Lung (tissue), 12 donors: Measurements from ENCODE around the gene MAS1L. TPM values are rescaled to one million over a fixed set of nuclear protein-coding genes. Genes with fewer than 3 reads are reported as not detected.

Source experiments
- ATAC-seq: fragments of 200-7000 bp; cut with Tn5 transposase; one replicate; pipeline ENCODE4 v1.9.1; 2020; ENCODE audit warnings: moderate number of reproducible peaks; ENCODE audit not compliant: insufficient read depth, low FRiP score
- DNase-seq, 3 donors: peaks; one replicate each; pipeline ENCODE4 v3.0.0-alpha.2; 2013 to 2017
- H3K27ac ChIP-seq, 2 donors: one replicate each; pipeline ENCODE4 v1.5.1; 2013; ENCODE audit warnings: mild to moderate bottlenecking in 2 of 2, moderate library complexity in 2 of 2, control low read depth in 1 of 2, inconsistent platforms in 1 of 2, low read depth in 1 of 2, low read length in 1 of 2
- H3K27me3 ChIP-seq, 3 donors: one replicate each; pipeline ENCODE4 v1.5.1; 2013; ENCODE audit warnings: low read length in 2 of 3; ENCODE audit not compliant: control insufficient read depth in 3 of 3, insufficient read depth in 3 of 3
- H3K36me3 ChIP-seq, 4 donors: one replicate each; pipeline ENCODE4 v1.5.1; 2013; ENCODE audit warnings: low read length in 4 of 4, mild to moderate bottlenecking in 1 of 4, moderate library complexity in 1 of 4; ENCODE audit not compliant: control insufficient read depth in 4 of 4, insufficient read depth in 4 of 4
- H3K4me1 ChIP-seq, 5 donors: one replicate each; pipeline ENCODE4 v1.5.1; 2013; ENCODE audit warnings: low read length in 5 of 5, mild to moderate bottlenecking in 2 of 5, moderate library complexity in 1 of 5; ENCODE audit not compliant: control insufficient read depth in 5 of 5, insufficient read depth in 5 of 5
- H3K4me3 ChIP-seq: one replicate; pipeline ENCODE4 v1.5.1; 2013; ENCODE audit warnings: mild to moderate bottlenecking, control low read depth, moderate library complexity
- H3K9ac ChIP-seq, 2 donors: one replicate each; pipeline ENCODE4 v1.5.1; 2013; ENCODE audit warnings: low read length in 2 of 2, control low read depth in 1 of 2; ENCODE audit not compliant: insufficient read depth in 1 of 2
- H3K9me3 ChIP-seq, 4 donors: one replicate each; pipeline ENCODE4 v1.5.1; 2013; ENCODE audit warnings: low read length in 3 of 4, mild to moderate bottlenecking in 1 of 4, moderate library complexity in 1 of 4; ENCODE audit not compliant: control insufficient read depth in 4 of 4, insufficient read depth in 3 of 4
- WGBS, 2 donors: extraction: QIAGEN DNeasy Blood & Tissue Kit; methylation state at CpG; one replicate each; pipeline ENCODE4 v1.1.7; 2013; 5-methylcytosine and 5-hydroxymethylcytosine counted together
- polyA plus RNA-seq, 2 donors: library from polyadenylated mRNA; stranded (reverse); fragments of 200-250 nt; gene quantifications; one replicate each; pipeline ENCODE4 v1.2.1, GENCODE V29; 2013
- total RNA-seq, 2 donors: library from RNA; depleted of rRNA in 1 of 2; stranded (reverse); fragments of >200 nt in 1 of 2; gene quantifications; one replicate each; pipeline ENCODE4 v1.2.1, GENCODE V29; 2014 to 2021
- TF ChIP-seq, protein P1 (sequence below): IDR thresholded peaks from 2 replicates; pipeline ENCODE4 v1.5.1; 2012; ENCODE audit warnings: mild to moderate bottlenecking; ENCODE audit errors: control extremely low read depth, extremely low read depth
- donor health status: control.
- donor health status: control.
- donor health status: Bipolar disorder and iron deficiency.
- donor health status: healthy.
- donor health status: DM: yes; HTN: yes; CAD: no.

The MAS1L gene
- total and polyA plus RNA-seq, 4 donors = not detected

DNA sequence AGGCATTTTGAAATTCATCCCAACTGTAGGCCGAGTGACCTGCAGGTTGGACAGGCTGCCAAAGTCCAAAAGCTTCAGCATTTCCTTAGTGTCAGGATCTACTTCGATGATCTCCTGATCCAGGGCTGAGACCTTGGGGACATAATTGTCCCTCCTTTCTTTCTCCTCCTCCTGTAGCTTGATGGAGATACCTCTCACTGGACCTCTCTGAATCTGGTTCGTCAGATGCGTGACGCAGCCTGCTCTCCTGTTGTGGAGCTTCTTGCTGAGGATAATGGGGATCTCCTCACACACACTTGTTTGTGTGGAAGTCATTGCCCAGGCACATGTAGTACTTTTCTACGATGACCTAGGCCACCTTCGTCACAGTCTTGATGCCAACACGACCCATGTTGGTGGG lies 1.5 kb upstream of the MAS1L start:
- H3K27ac ChIP-seq = no peak overlapping the region
- DNase-seq = no peak

DNA sequence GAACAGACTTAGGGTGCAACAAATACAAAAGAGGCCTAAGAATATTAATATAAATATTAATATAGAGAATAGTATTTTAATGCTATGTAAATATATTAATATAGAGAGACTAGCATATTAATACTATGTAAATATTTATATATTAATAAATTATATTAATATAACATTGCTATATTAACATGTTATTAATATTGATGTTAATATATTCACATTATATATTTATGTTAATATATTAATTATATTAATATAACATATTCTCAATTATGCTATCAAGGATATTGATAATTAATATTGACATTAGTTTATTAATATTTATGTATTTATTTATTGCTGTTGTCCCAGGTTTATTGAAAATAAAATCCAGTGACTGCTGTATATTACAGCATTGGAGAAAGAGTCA lies 1.1 kb upstream of the MAS1L start:
- peaks cover 0 to 2% (median 0%) of the 10 kb centered on the region in 3 donors for H3K27me3 ChIP-seq
- TF ChIP-seq, protein P1, sequence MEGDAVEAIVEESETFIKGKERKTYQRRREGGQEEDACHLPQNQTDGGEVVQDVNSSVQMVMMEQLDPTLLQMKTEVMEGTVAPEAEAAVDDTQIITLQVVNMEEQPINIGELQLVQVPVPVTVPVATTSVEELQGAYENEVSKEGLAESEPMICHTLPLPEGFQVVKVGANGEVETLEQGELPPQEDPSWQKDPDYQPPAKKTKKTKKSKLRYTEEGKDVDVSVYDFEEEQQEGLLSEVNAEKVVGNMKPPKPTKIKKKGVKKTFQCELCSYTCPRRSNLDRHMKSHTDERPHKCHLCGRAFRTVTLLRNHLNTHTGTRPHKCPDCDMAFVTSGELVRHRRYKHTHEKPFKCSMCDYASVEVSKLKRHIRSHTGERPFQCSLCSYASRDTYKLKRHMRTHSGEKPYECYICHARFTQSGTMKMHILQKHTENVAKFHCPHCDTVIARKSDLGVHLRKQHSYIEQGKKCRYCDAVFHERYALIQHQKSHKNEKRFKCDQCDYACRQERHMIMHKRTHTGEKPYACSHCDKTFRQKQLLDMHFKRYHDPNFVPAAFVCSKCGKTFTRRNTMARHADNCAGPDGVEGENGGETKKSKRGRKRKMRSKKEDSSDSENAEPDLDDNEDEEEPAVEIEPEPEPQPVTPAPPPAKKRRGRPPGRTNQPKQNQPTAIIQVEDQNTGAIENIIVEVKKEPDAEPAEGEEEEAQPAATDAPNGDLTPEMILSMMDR = no peak
- no peak for ATAC-seq

More for the DNA sequence above, 1.5 kb upstream of the MAS1L start:
- no peaks in the 10 kb centered on the region for H3K4me1 ChIP-seq
- no peak overlapping the region for H3K4me3 ChIP-seq
- 92 to 96% methylated on average over 8 of the region's 8 CpGs for WGBS, 2 donors
- ATAC-seq = no peak
- peaks cover 0 to 2% (median 0%) of the 10 kb centered on the region in 3 donors for H3K27me3 ChIP-seq
- no peaks in the 10 kb centered on the region for H3K36me3 ChIP-seq
- H3K9me3 ChIP-seq = no peaks in the 10 kb centered on the region
- TF ChIP-seq, protein P1 = no peak
- no peak overlapping the region for H3K9ac ChIP-seq

DNA sequence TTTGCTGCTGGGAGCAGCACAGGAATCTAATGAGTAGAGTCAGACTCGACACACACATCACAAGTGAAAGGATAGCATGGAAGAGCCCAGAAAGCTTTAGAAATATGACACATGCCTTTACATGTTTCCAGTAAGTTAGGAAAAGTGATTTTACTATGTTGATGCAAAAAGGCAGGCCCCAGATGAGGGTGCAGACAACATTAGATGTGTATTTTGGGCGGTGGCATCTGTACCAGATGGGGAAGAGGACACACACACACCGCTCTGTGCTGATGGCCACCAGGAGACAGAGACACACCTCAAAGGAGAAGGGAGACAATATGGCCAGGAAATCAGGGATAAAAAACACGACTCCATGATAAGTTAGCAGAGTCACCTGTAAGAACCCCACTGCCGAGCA lies 625 bp downstream of the MAS1L start:
- Histone ChIP-seq H3K27me3 (peaks cover 0 to 2% (median 0%) of the 10 kb centered on the region in 3 donors), H3K4me3 (no peak overlapping the region), H3K9ac (no peak overlapping the region), H3K4me1 (no peaks in the 10 kb centered on the region), H3K27ac (no peak overlapping the region), H3K36me3 (no peaks in the 10 kb centered on the region), H3K9me3 (peaks cover 0 to 3% (median 0%) of the 10 kb centered on the region in 4 donors)
- TF ChIP-seq, protein P1 = no peak
- ATAC-seq (no peak), DNase-seq (no peak)
- 84 to 93% methylated on average over 5 of the region's 5 CpGs for WGBS, 2 donors

More for the DNA sequence above, 1.1 kb upstream of the MAS1L start:
- no peak for DNase-seq
- no peak overlapping the region for H3K27ac ChIP-seq
- no peaks in the 10 kb centered on the region for H3K9me3 ChIP-seq
- no peaks in the 10 kb centered on the region for H3K36me3 ChIP-seq
- H3K4me1 ChIP-seq = no peaks in the 10 kb centered on the region
- H3K9ac ChIP-seq = no peak overlapping the region
- no peak overlapping the region for H3K4me3 ChIP-seq

DNA sequence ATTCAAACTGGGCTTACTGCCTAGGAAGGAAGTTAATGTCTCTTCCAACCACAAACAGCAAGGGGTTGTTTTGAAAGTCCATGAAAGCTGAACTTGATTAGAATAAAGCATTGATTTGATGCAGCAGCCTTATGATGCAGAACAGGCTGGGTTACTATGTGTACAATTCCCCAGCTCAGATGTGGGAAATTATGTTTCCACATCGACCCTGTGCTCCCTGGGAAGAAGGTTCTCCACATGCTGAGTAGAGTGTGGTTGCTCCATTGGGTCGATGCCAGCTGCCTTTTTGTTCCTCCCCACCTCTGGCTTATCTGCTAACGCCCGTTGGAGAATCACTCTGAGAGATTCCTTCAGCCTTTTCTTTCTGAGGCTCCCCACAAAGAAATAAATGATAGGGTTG lies 1.2 kb downstream of the MAS1L start:
- H3K9ac ChIP-seq = no peak overlapping the region
- TF ChIP-seq, protein P1 = no peak
- H3K9me3 ChIP-seq = peaks cover 0 to 4% (median 0%) of the 10 kb centered on the region in 4 donors
- H3K4me1 ChIP-seq = no peaks in the 10 kb centered on the region
- H3K36me3 ChIP-seq = no peaks in the 10 kb centered on the region
- 33 to 47% methylated on average over 4 of the region's 4 CpGs for WGBS, 2 donors
- ATAC-seq (no peak), DNase-seq (no peak)
- H3K27me3 ChIP-seq = peaks cover 0 to 2% (median 0%) of the 10 kb centered on the region in 3 donors
- no peak overlapping the region for H3K4me3 ChIP-seq
- H3K27ac ChIP-seq = no peak overlapping the region
